H1 (cell line): ENCODE data around the gene SLC41A1. TPM values are rescaled to one million over a fixed set of nuclear protein-coding genes. Genes with fewer than 3 reads are reported as not detected.

ENCODE experiments used
- CTCF ChIA-PET: fragments of 300-600 bp; sonication (Branson Sonifier 250); formaldehyde crosslinking; loops from one replicate; lab custom pipeline; 2021; ENCODE audit not compliant: partially characterized antibody; lab: Charles Lee
- POLR2A ChIA-PET: fragments of 300-600 bp; sonication (Branson Sonifier 250); formaldehyde crosslinking; loops from one replicate; lab custom pipeline; 2021; ENCODE audit warnings: inconsistent platforms; ENCODE audit not compliant: partially characterized antibody; lab: Charles Lee
- DNase-seq, 2 experiments: peaks; one replicate each; pipeline versions ENCODE4 v3.0.0 to v3.0.0-alpha.2; 2010 to 2022; ENCODE audit warnings: low spot score in 2 of 2, low read depth in 1 of 2, mixed read lengths in 1 of 2
- FAIRE-seq: peaks from 2 replicates; lab custom pipeline; 2011; peaks lifted over from hg19 to GRCh38; lab: Jason Lieb, UNC
- H2AFZ ChIP-seq: 2 replicates; pipeline ENCODE4 v1.8.1; 2012; ENCODE audit warnings: low read length, inconsistent platforms
- H2AK5ac ChIP-seq: 2 replicates; pipeline ENCODE4 v1.6.1; 2013; ENCODE audit warnings: low read depth, low read length
- H2BK120ac ChIP-seq: replicated peaks from 2 replicates; pipeline ENCODE3; 2013; ENCODE audit warnings: low read depth, low read length, inconsistent platforms
- H2BK12ac ChIP-seq: 2 replicates; pipeline ENCODE4 v1.6.1; 2013; ENCODE audit warnings: low read depth, low read length
- H2BK15ac ChIP-seq: 2 replicates; pipeline ENCODE4 v1.6.1; 2013; ENCODE audit warnings: low read length
- H2BK20ac ChIP-seq: 2 replicates; pipeline ENCODE4 v1.6.1; 2013; ENCODE audit warnings: low read length
- H2BK5ac ChIP-seq: 2 replicates; pipeline ENCODE4 v1.6.1; 2013; ENCODE audit warnings: low read depth, low read length
- H3K14ac ChIP-seq: 2 replicates; pipeline ENCODE4 v1.6.1; 2013; ENCODE audit warnings: inconsistent platforms; ENCODE audit not compliant: insufficient read length
- H3K18ac ChIP-seq: 2 replicates; pipeline ENCODE4 v1.6.1; 2013; ENCODE audit warnings: low read length; ENCODE audit errors: extremely low read depth
- H3K23ac ChIP-seq: 2 replicates; pipeline ENCODE4 v1.6.1; 2013; ENCODE audit warnings: inconsistent platforms; ENCODE audit not compliant: insufficient read length
- H3K23me2 ChIP-seq: 2 replicates; pipeline ENCODE4 v1.6.1; 2013; ENCODE audit warnings: low read depth, low read length
- H3K27ac ChIP-seq: 2 replicates; pipeline ENCODE4 v1.6.1; 2011; ENCODE audit warnings: low read depth, low read length, inconsistent platforms
- H3K27me3 ChIP-seq, 4 experiments: replicated peaks in 1 of 4; 1 replicate in 1 of 4; 2 replicates in 3 of 4; pipeline versions ENCODE4 v1.6.1 to v1.8.1; 2011 to 2013; ENCODE audit warnings: low read length in 3 of 4, mild to moderate bottlenecking in 3 of 4, inconsistent platforms in 2 of 4, mixed read lengths in 2 of 4, moderate library complexity in 1 of 4; ENCODE audit not compliant: control insufficient read depth in 3 of 4, insufficient read depth in 3 of 4; ENCODE audit errors: extremely low read depth in 1 of 4
- H3K36me3 ChIP-seq, 4 experiments: 2 replicates each; pipeline versions ENCODE4 v1.6.1 to v1.8.1; 2011 to 2013; ENCODE audit warnings: mild to moderate bottlenecking in 4 of 4, low read length in 3 of 4, moderate library complexity in 2 of 4, control low read depth in 1 of 4, inconsistent platforms in 1 of 4; ENCODE audit not compliant: insufficient read depth in 4 of 4, control insufficient read depth in 2 of 4
- H3K4ac ChIP-seq: replicated peaks from 2 replicates; pipeline ENCODE3; 2013; ENCODE audit warnings: low read length, low read depth, mixed read lengths, inconsistent platforms; ENCODE audit not compliant: insufficient read length
- H3K4me1 ChIP-seq, 4 experiments: replicated peaks in 1 of 4; 1 replicate in 1 of 4; 2 replicates in 3 of 4; pipeline versions ENCODE4 v1.6.1 to v1.8.1; 2011 to 2013; ENCODE audit warnings: low read length in 3 of 4, inconsistent platforms in 2 of 4, mixed read lengths in 1 of 4; ENCODE audit not compliant: insufficient read depth in 4 of 4, control insufficient read depth in 3 of 4
- H3K4me2 ChIP-seq, 2 experiments: 2 replicates each; pipeline versions ENCODE4 v1.6.1 to v1.8.1; 2011 to 2013; ENCODE audit warnings: low read depth in 2 of 2, low read length in 2 of 2, control low read depth in 1 of 2, inconsistent platforms in 1 of 2, mild to moderate bottlenecking in 1 of 2; ENCODE audit not compliant: insufficient read depth in 1 of 2
- H3K4me3 ChIP-seq, 4 experiments: fragments of 200-600, 300-600 bp in 1 of 4; sonication (generic), shearing (Covaris generic), sonication (Bioruptor Twin) in 1 of 4; 2 replicates each; pipeline versions ENCODE4 v1.5.1 to v1.8.1; 2011 to 2016; ENCODE audit warnings: low read length in 4 of 4, low read depth in 3 of 4, control low read depth in 2 of 4, inconsistent platforms in 2 of 4, mild to moderate bottlenecking in 2 of 4, mixed read lengths in 1 of 4, moderate library complexity in 1 of 4; ENCODE audit not compliant: insufficient read depth in 2 of 4; ENCODE audit errors: extremely low read depth in 1 of 4
- H3K56ac ChIP-seq: replicated peaks from 2 replicates; pipeline ENCODE3; 2013; ENCODE audit warnings: low read depth, mild to moderate bottlenecking, mixed read lengths, low read length, inconsistent platforms; ENCODE audit not compliant: insufficient read length
- H3K79me1 ChIP-seq: 2 replicates; pipeline ENCODE4 v1.6.1; 2013; ENCODE audit warnings: low read depth, low read length, control low read depth
- H3K79me2 ChIP-seq, 2 experiments: 2 replicates each; pipeline versions ENCODE4 v1.6.1 to v1.8.1; 2012 to 2013; ENCODE audit warnings: low read length in 2 of 2, mild to moderate bottlenecking in 2 of 2, inconsistent platforms in 1 of 2; ENCODE audit not compliant: insufficient read depth in 2 of 2, control insufficient read depth in 1 of 2
- H3K9ac ChIP-seq, 4 experiments: replicated peaks in 1 of 4; 1 replicate in 1 of 4; 2 replicates in 3 of 4; pipeline versions ENCODE4 v1.6.1 to v1.8.1; 2011 to 2013; ENCODE audit warnings: low read depth in 3 of 4, low read length in 3 of 4, control low read depth in 2 of 4, mild to moderate bottlenecking in 2 of 4, moderate library complexity in 2 of 4, inconsistent platforms in 1 of 4; ENCODE audit errors: extremely low read depth in 1 of 4
- H3K9me3 ChIP-seq, 2 experiments: 2 replicates each; pipeline versions ENCODE4 v1.6.1 to v1.8.1; 2012 to 2013; ENCODE audit warnings: mild to moderate bottlenecking in 2 of 2, moderate library complexity in 2 of 2, control low read depth in 1 of 2, inconsistent platforms in 1 of 2, low read depth in 1 of 2, low read length in 1 of 2, mixed read lengths in 1 of 2; ENCODE audit not compliant: insufficient read depth in 2 of 2
- H4K20me1 ChIP-seq, 2 experiments: replicated peaks in 1 of 2; 2 replicates each; pipeline versions ENCODE3 to v1.8.1; 2011 to 2013; ENCODE audit warnings: inconsistent platforms in 2 of 2, low read length in 2 of 2, mild to moderate bottlenecking in 1 of 2; ENCODE audit not compliant: insufficient read depth in 2 of 2, control insufficient read depth in 1 of 2
- H4K5ac ChIP-seq: 2 replicates; pipeline ENCODE4 v1.6.1; 2013; ENCODE audit warnings: low read length, low read depth, mixed read lengths, inconsistent platforms; ENCODE audit not compliant: insufficient read length
- H4K8ac ChIP-seq: 2 replicates; pipeline ENCODE4 v1.8.0; 2013; ENCODE audit warnings: mild to moderate bottlenecking, moderate library complexity, low read length, inconsistent platforms; ENCODE audit not compliant: insufficient read depth; ENCODE audit errors: extremely low read depth
- H4K91ac ChIP-seq: replicated peaks from 2 replicates; pipeline ENCODE3; 2013; ENCODE audit warnings: low read length, mixed read lengths, inconsistent platforms; ENCODE audit not compliant: insufficient read length
- GTF2F1 ChIP-seq: IDR thresholded peaks from 2 replicates; pipeline ENCODE4 v1.6.1; 2012; ENCODE audit warnings: low read depth, low read length, improper control_type of control experiment, borderline replicate concordance
- POU5F1 ChIP-seq: IDR thresholded peaks from 2 replicates; pipeline ENCODE4 v1.6.1; 2011; ENCODE audit warnings: low read depth, mild to moderate bottlenecking, low read length, moderate library complexity
- WGBS, 2 experiments: shearing (Covaris generic) in 1 of 2; methylation state at CpG; one replicate each; pipeline versions ENCODE4 v1.1.6 to v1.1.7; 2013 to 2015; ENCODE audit warnings: low lambda C conversion rate in 2 of 2, mixed read lengths in 2 of 2, inconsistent platforms in 1 of 2, low coverage in 1 of 2, missing lambda C conversion rate in 1 of 2; ENCODE audit not compliant: insufficient replicate concordance in 2 of 2, insufficient coverage in 1 of 2, insufficient read length in 1 of 2; ENCODE audit errors: extremely low coverage in 1 of 2, missing lambda C conversion rate in 1 of 2; 5-methylcytosine and 5-hydroxymethylcytosine counted together
- polyA plus RNA-seq, 7 experiments: library from polyadenylated mRNA; depleted of rRNA in 3 of 7; stranded (reverse) in 5 of 7; unstranded in 2 of 7; fragments of >200 nt in 5 of 7; fragments of 200-250 nt in 2 of 7; gene quantifications; 1 replicate in 5 of 7; 2 replicates in 1 of 7; 4 replicates in 1 of 7; pipeline versions ENCODE4 v1.2.1 to v1.2.3, GENCODE V29; 2011 to 2013; ENCODE audit warnings: missing spikeins in 2 of 7, mixed read lengths in 2 of 7
- total RNA-seq: library from RNA; stranded (reverse); fragmentation: NEBNext Ultra II Directional; extraction: Animal tissue kit (Norgen Biotek cat#: 25700); gene quantifications from 2 replicates; pipeline ENCODE4 v1.2.1, GENCODE V29; 2021

The SLC41A1 gene
- total and polyA plus RNA-seq, 2 of the 8 experiments (the other 6 are each of a cell fraction or from before 2014, with no cell fraction given) = 41.2 to 42.3 TPM

- H3K9ac ChIP-seq = no peak overlapping the region
- no peak overlapping the region for H2BK5ac ChIP-seq
- H3K23me2 ChIP-seq = no peaks in the 10 kb centered on the region; the same call in 1 of the 2 replicates
- H3K27me3 ChIP-seq = no peaks in the 10 kb centered on the region
- H3K4me2 ChIP-seq = no peak overlapping the region
- H3K23ac ChIP-seq = no peak overlapping the region
- peaks cover 4 to 12% (median 7%) of the 10 kb centered on the region in 4 experiments; a peak in 6 of 8 replicates for H3K36me3 ChIP-seq
- no peaks in the 10 kb centered on the region for H3K9me3 ChIP-seq
- no peak overlapping the region for H3K4ac ChIP-seq
- H3K14ac ChIP-seq = no peak overlapping the region
- FAIRE-seq = no peak
- H4K20me1 ChIP-seq = no peaks in the 10 kb centered on the region
- H3K4me3 ChIP-seq = no peak overlapping the region
- H3K27ac ChIP-seq = no peak overlapping the region
- no peak overlapping the region for H4K8ac ChIP-seq
- H2BK20ac ChIP-seq = no peak overlapping the region
- H2AK5ac ChIP-seq = no peak overlapping the region
- no peaks in the 10 kb centered on the region for H3K79me1 ChIP-seq
- no peak overlapping the region for H4K91ac ChIP-seq
- CTCF ChIA-PET = interaction anchor here (0.9 to 11.7 kb wide), 9 partner anchors 8 to 194 kb away, joined by 3 to 206 read pairs (median 4); no protein-coding TSS in a partner anchor
- POLR2A ChIA-PET = interaction anchor here (0.9 to 1.6 kb wide), 8 partner anchors 13 to 121 kb away, joined by 3 to 7 read pairs (median 4); partner anchors contain the start of genes RAB29 and SLC41A1
- no peak overlapping the region for H4K5ac ChIP-seq
- H2BK15ac ChIP-seq = no peak overlapping the region
- WGBS, 2 experiments = 86% methylated on average over 10 of the region's 10 CpGs; no CpG with 5 or more reads in 1 of the 2 experiments
- no peak overlapping the region for H2AFZ ChIP-seq
- H3K4me1 ChIP-seq = no peaks in the 10 kb centered on the region
- H3K79me2 ChIP-seq = no peaks in the 10 kb centered on the region
- H2BK12ac ChIP-seq = no peak overlapping the region
- no peak for DNase-seq
- no peak overlapping the region for H2BK120ac ChIP-seq
- no peak overlapping the region for H3K56ac ChIP-seq
- no peak overlapping the region for H3K18ac ChIP-seq
- no peak for TF ChIP-seq GTF2F1
- TF ChIP-seq POU5F1 = no peak
Observed at GRCh38 chr1:205787287-205787916, 25.6 kb downstream of the SLC41A1 start.
